HG03135 (cell line): ENCODE data around the gene SCGB2B2.
"Not testable (repeated sequence)": the region's sequence is repeated elsewhere in the genome, so short reads cannot be mapped to it uniquely, and the experiment has no call there.

Experiments
- ATAC-seq: cut with Tn5 transposase; IDR thresholded peaks from one replicate; pipeline ENCODE4 v1.9.1; 2021; ENCODE audit warnings: mild to moderate bottlenecking, moderate library complexity; ENCODE audit not compliant: unreplicated experiment

SCGB2B2 gene

GRCh38 chr19:34669305-34669704 is 7.7 kb downstream of the SCGB2B2 start:
- ATAC-seq: no peak

GRCh38 chr19:34668690-34669089 is 8.3 kb downstream of the SCGB2B2 start:
- not testable (repeated sequence) for ATAC-seq

- ATAC-seq: not testable (repeated sequence)
Measured at GRCh38 chr19:34668077-34668689, 8.8 kb downstream of the SCGB2B2 start.

- no peak for ATAC-seq
Measured at GRCh38 chr19:34667349-34668076, 9.4 kb downstream of the SCGB2B2 start.

- no peak for ATAC-seq
Measured at GRCh38 chr19:34666958-34667265, 10.0 kb downstream of the SCGB2B2 start.

- ATAC-seq: no peak
Measured at GRCh38 chr19:34666200-34666957, 10.6 kb downstream of the SCGB2B2 start.

- ATAC-seq: not testable (repeated sequence)
Measured at GRCh38 chr19:34665275-34665674, 11.7 kb downstream of the SCGB2B2 start.

GRCh38 chr19:34664870-34665269 is 12.1 kb downstream of the SCGB2B2 start:
- no peak for ATAC-seq

GRCh38 chr19:34664168-34664567 is 12.8 kb downstream of the SCGB2B2 start:
- no peak for ATAC-seq

GRCh38 chr19:34662919-34663318 is 14.0 kb downstream of the SCGB2B2 start:
- ATAC-seq: no peak

GRCh38 chr19:34661357-34661756 is 15.6 kb downstream of the SCGB2B2 start:
- no peak for ATAC-seq

- no peak for ATAC-seq
Measured at GRCh38 chr19:34655651-34656050, 21.3 kb downstream of the SCGB2B2 start.

GRCh38 chr19:34654796-34655195 is 22.2 kb downstream of the SCGB2B2 start:
- no peak for ATAC-seq

GRCh38 chr19:34651747-34652146 is 25.2 kb downstream of the SCGB2B2 start:
- ATAC-seq: no peak

GRCh38 chr19:34649886-34650543 is 26.9 kb downstream of the SCGB2B2 start:
- ATAC-seq: no peak

- no peak for ATAC-seq
Measured at GRCh38 chr19:34645551-34645950, 31.4 kb downstream of the SCGB2B2 start.

- ATAC-seq: no peak
Measured at GRCh38 chr19:34644991-34645461, 31.9 kb downstream of the SCGB2B2 start.

GRCh38 chr19:34642241-34642640 is 34.7 kb downstream of the SCGB2B2 start:
- no peak for ATAC-seq

- ATAC-seq: no peak
Measured at GRCh38 chr19:34639491-34640085, 37.4 kb downstream of the SCGB2B2 start.

GRCh38 chr19:34633802-34634201 is 43.2 kb downstream of the SCGB2B2 start:
- ATAC-seq: no peak
